Lung (tissue), 12 donors: ENCODE results near the gene CSTPP1. TPM values are rescaled to one million over a fixed set of nuclear protein-coding genes. Genes with fewer than 3 reads are reported as not detected.

ENCODE experiments used
- ATAC-seq: fragments of 200-7000 bp; cut with Tn5 transposase; one replicate; pipeline ENCODE4 v1.9.1; 2020; ENCODE audit warnings: moderate number of reproducible peaks; ENCODE audit not compliant: insufficient read depth, low FRiP score
- DNase-seq, 3 donors: peaks; one replicate each; pipeline ENCODE4 v3.0.0-alpha.2; 2013 to 2017
- H3K27ac ChIP-seq, 2 donors: one replicate each; pipeline ENCODE4 v1.5.1; 2013; ENCODE audit warnings: mild to moderate bottlenecking in 2 of 2, moderate library complexity in 2 of 2, control low read depth in 1 of 2, inconsistent platforms in 1 of 2, low read depth in 1 of 2, low read length in 1 of 2
- H3K27me3 ChIP-seq, 3 donors: one replicate each; pipeline ENCODE4 v1.5.1; 2013; ENCODE audit warnings: low read length in 2 of 3; ENCODE audit not compliant: control insufficient read depth in 3 of 3, insufficient read depth in 3 of 3
- H3K36me3 ChIP-seq, 4 donors: one replicate each; pipeline ENCODE4 v1.5.1; 2013; ENCODE audit warnings: low read length in 4 of 4, mild to moderate bottlenecking in 1 of 4, moderate library complexity in 1 of 4; ENCODE audit not compliant: control insufficient read depth in 4 of 4, insufficient read depth in 4 of 4
- H3K4me1 ChIP-seq, 5 donors: one replicate each; pipeline ENCODE4 v1.5.1; 2013; ENCODE audit warnings: low read length in 5 of 5, mild to moderate bottlenecking in 2 of 5, moderate library complexity in 1 of 5; ENCODE audit not compliant: control insufficient read depth in 5 of 5, insufficient read depth in 5 of 5
- H3K4me3 ChIP-seq: one replicate; pipeline ENCODE4 v1.5.1; 2013; ENCODE audit warnings: mild to moderate bottlenecking, control low read depth, moderate library complexity
- H3K9ac ChIP-seq, 2 donors: one replicate each; pipeline ENCODE4 v1.5.1; 2013; ENCODE audit warnings: low read length in 2 of 2, control low read depth in 1 of 2; ENCODE audit not compliant: insufficient read depth in 1 of 2
- H3K9me3 ChIP-seq, 4 donors: one replicate each; pipeline ENCODE4 v1.5.1; 2013; ENCODE audit warnings: low read length in 3 of 4, mild to moderate bottlenecking in 1 of 4, moderate library complexity in 1 of 4; ENCODE audit not compliant: control insufficient read depth in 4 of 4, insufficient read depth in 3 of 4
- CTCF ChIP-seq: IDR thresholded peaks from 2 replicates; pipeline ENCODE4 v1.5.1; 2012; ENCODE audit warnings: mild to moderate bottlenecking; ENCODE audit errors: control extremely low read depth, extremely low read depth
- WGBS, 2 donors: extraction: QIAGEN DNeasy Blood & Tissue Kit; methylation state at CpG; one replicate each; pipeline ENCODE4 v1.1.7; 2013; 5-methylcytosine and 5-hydroxymethylcytosine counted together
- polyA plus RNA-seq, 2 donors: library from polyadenylated mRNA; stranded (reverse); fragments of 200-250 nt; gene quantifications; one replicate each; pipeline ENCODE4 v1.2.1, GENCODE V29; 2013
- total RNA-seq, 2 donors: library from RNA; depleted of rRNA in 1 of 2; stranded (reverse); fragments of >200 nt in 1 of 2; gene quantifications; one replicate each; pipeline ENCODE4 v1.2.1, GENCODE V29; 2014 to 2021
- donor health status: control.
- donor health status: control.
- donor health status: Bipolar disorder and iron deficiency.
- donor health status: healthy.
- donor health status: DM: yes; HTN: yes; CAD: no.

The CSTPP1 gene
- total and polyA plus RNA-seq, 4 donors: 26.0 to 45.8 (median 34.4) TPM

GRCh38 chr11:46967962-46968361, 31.4 kb downstream of the CSTPP1 start:
- no peak overlapping the region for H3K4me3 ChIP-seq
- H3K27me3 ChIP-seq: no peaks in the 10 kb centered on the region
- peaks cover 0 to 10% (median 0%) of the 10 kb centered on the region in 5 donors for H3K4me1 ChIP-seq
- ATAC-seq: no peak
- peaks cover 0 to 2% (median 0%) of the 10 kb centered on the region in 4 donors for H3K36me3 ChIP-seq
- WGBS, 2 donors: 97 to 98% methylated on average over 2 of the region's 2 CpGs
- no peak overlapping the region for H3K27ac ChIP-seq
- TF ChIP-seq CTCF: no peak
- H3K9ac ChIP-seq: no peak overlapping the region
- H3K9me3 ChIP-seq: no peaks in the 10 kb centered on the region
- DNase-seq: no peak

- ATAC-seq: no peak
- no peak for TF ChIP-seq CTCF
- no peak for DNase-seq
- WGBS, 2 donors: 80 to 87% methylated on average over 2 of the region's 2 CpGs
- Histone ChIP-seq H3K27ac (no peak overlapping the region), H3K4me1 (peaks cover 0 to 11% (median 0%) of the 10 kb centered on the region in 5 donors), H3K9ac (no peak overlapping the region), H3K9me3 (no peaks in the 10 kb centered on the region), H3K4me3 (no peak overlapping the region), H3K36me3 (peaks cover 0 to 5% (median 1%) of the 10 kb centered on the region in 4 donors), H3K27me3 (no peaks in the 10 kb centered on the region)
Observed at GRCh38 chr11:46969379-46969778, 32.8 kb downstream of the CSTPP1 start.

GRCh38 chr11:46970913-46971625, 34.5 kb downstream of the CSTPP1 start:
- Histone ChIP-seq H3K27me3 (no peaks in the 10 kb centered on the region), H3K36me3 (peaks cover 0 to 3% (median 1%) of the 10 kb centered on the region in 4 donors), H3K4me3 (no peak overlapping the region), H3K9ac (no peak overlapping the region), H3K27ac (no peak overlapping the region), H3K4me1 (peaks cover 0 to 11% (median 0%) of the 10 kb centered on the region in 5 donors), H3K9me3 (no peaks in the 10 kb centered on the region)
- ATAC-seq: no peak
- no peak for DNase-seq
- no peak for TF ChIP-seq CTCF
- WGBS, 2 donors: 91 to 94% methylated on average over 3 of the region's 3 CpGs
